Kidney epithelial cell (primary cell): Measurements from ENCODE around the gene PLEKHA4. TPM values are rescaled to one million over a fixed set of nuclear protein-coding genes. Genes with fewer than 3 reads are reported as not detected.

Experiments used
- total RNA-seq: library from RNA; depleted of rRNA; stranded (reverse); fragments of >200 nt; gene quantifications from 2 replicates; pipeline ENCODE4 v1.2.3, GENCODE V29; 2015

PLEKHA4 gene
- total RNA-seq, 1 donor from 2014 or later, result 11.1 TPM

Other genes starting within 250 kb of the PLEKHA4 start
- 2,979 and 3,293 TPM in 2 replicates for gene RPL18, start 249.4 kb downstream of the PLEKHA4 start, total RNA-seq
- 27.9 and 30.3 TPM in 2 replicates for gene SPHK2, start 249.1 kb downstream of the PLEKHA4 start, total RNA-seq
- 1.6 and 3.4 TPM in 2 replicates for gene DBP, start 231.2 kb downstream of the PLEKHA4 start, total RNA-seq
- gene CA11, start 222.4 kb downstream of the PLEKHA4 start, total RNA-seq, result 1.1 and 1.7 TPM in 2 replicates
- not detected in 2 replicates for gene NTN5, start 195.6 kb downstream of the PLEKHA4 start, total RNA-seq
- 1.8 and 1.9 TPM in 2 replicates for gene FUT2, start 172.6 kb downstream of the PLEKHA4 start, total RNA-seq
- gene MAMSTR, start 148.9 kb downstream of the PLEKHA4 start, total RNA-seq, result 1.0 and 1.3 TPM in 2 replicates
- 3.8 and 4.8 TPM in 2 replicates for gene RASIP1, start 128.0 kb downstream of the PLEKHA4 start, total RNA-seq
- 0.25 TPM in 1 of 2 replicates, not detected in the other for gene IZUMO1, start 121.7 kb downstream of the PLEKHA4 start, total RNA-seq
- 10.4 and 12.3 TPM in 2 replicates for gene FUT1, start 116.0 kb downstream of the PLEKHA4 start, total RNA-seq
- 0.13 TPM in 1 of 2 replicates, not detected in the other for gene FGF21, start 113.1 kb downstream of the PLEKHA4 start, total RNA-seq
- 47.7 and 56.8 TPM in 2 replicates for gene BCAT2, start 57.6 kb downstream of the PLEKHA4 start, total RNA-seq
- gene HSD17B14, start 32.1 kb downstream of the PLEKHA4 start, total RNA-seq, result 10.2 and 15.0 TPM in 2 replicates
- 225 and 233 TPM in 2 replicates for gene PPP1R15A, start 3.8 kb upstream of the PLEKHA4 start, total RNA-seq
- not detected in 2 replicates for gene TULP2, start 30.1 kb upstream of the PLEKHA4 start, total RNA-seq
- 248 and 260 TPM in 2 replicates for gene NUCB1, start 31.7 kb upstream of the PLEKHA4 start, total RNA-seq
- gene DHDH, start 65.1 kb upstream of the PLEKHA4 start, total RNA-seq, result 1.0 and 1.5 TPM in 2 replicates
- 128 and 140 TPM in 2 replicates for gene BAX, start 86.3 kb upstream of the PLEKHA4 start, total RNA-seq
- gene FTL, start 96.7 kb upstream of the PLEKHA4 start, total RNA-seq, result 2,415 and 2,688 TPM in 2 replicates
- gene GYS1, start 124.7 kb upstream of the PLEKHA4 start, total RNA-seq, result 23.1 and 24.8 TPM in 2 replicates
- gene RUVBL2, start 125.3 kb upstream of the PLEKHA4 start, total RNA-seq, result 174 and 177 TPM in 2 replicates
- gene LHB, start 148.5 kb upstream of the PLEKHA4 start, total RNA-seq, result 8.2 and 8.4 TPM in 2 replicates
- not detected in 2 replicates for gene CGB3, start 155.7 kb upstream of the PLEKHA4 start, total RNA-seq
- 1.9 and 5.1 TPM in 2 replicates for gene CGB2, start 163.3 kb upstream of the PLEKHA4 start, total RNA-seq
- gene CGB1, start 168.3 kb upstream of the PLEKHA4 start, total RNA-seq, result 13.7 and 15.3 TPM in 2 replicates
- gene CGB5, start 175.2 kb upstream of the PLEKHA4 start, total RNA-seq, result 0.89 TPM in 1 of 2 replicates, not detected in the other
- 3.3 and 7.4 TPM in 2 replicates for gene CGB8, start 180.5 kb upstream of the PLEKHA4 start, total RNA-seq
- 5.5 and 14.4 TPM in 2 replicates for gene CGB7, start 189.1 kb upstream of the PLEKHA4 start, total RNA-seq
- gene NTF4, start 196.2 kb upstream of the PLEKHA4 start, total RNA-seq, result 0.58 TPM in 1 of 2 replicates, not detected in the other
- not detected in 2 replicates for gene KCNA7, start 204.1 kb upstream of the PLEKHA4 start, total RNA-seq
- gene SNRNP70, start 216.8 kb upstream of the PLEKHA4 start, total RNA-seq, result 108 and 135 TPM in 2 replicates
- 3.4 and 5.8 TPM in 2 replicates for gene LIN7B, start 245.8 kb upstream of the PLEKHA4 start, total RNA-seq